OCI-LY3 (cell line): ENCODE results near the gene NPTN.

Source experiments
- H2AFZ ChIP-seq: fragments of 200-600, 300-600 bp; shearing (Covaris generic); 2 replicates; pipeline ENCODE4 v1.6.0; 2014; ENCODE audit warnings: antibody characterized with exemption, low read depth, low read length
- H3K27ac ChIP-seq: fragments of 200-600, 300-600 bp; sonication (generic); 2 replicates; pipeline ENCODE4 v1.5.1; 2014; ENCODE audit warnings: mild to moderate bottlenecking, low read length, moderate library complexity, mixed read lengths
- H3K27me3 ChIP-seq: fragments of 200-600, 300-600 bp; sonication (generic); 2 replicates; pipeline ENCODE4 v1.6.1; 2014; ENCODE audit warnings: low read depth, low read length, mixed read lengths
- H3K36me3 ChIP-seq: fragments of 200-600, 300-600 bp; sonication (generic); replicated peaks from 2 replicates; pipeline ENCODE3; 2014; ENCODE audit warnings: low read depth, low read length, mixed read lengths
- H3K4me1 ChIP-seq: fragments of 300-600, 200-600 bp; sonication (generic); 2 replicates; pipeline ENCODE4 v1.6.1; 2014; ENCODE audit warnings: low read length, mixed read lengths
- H3K4me2 ChIP-seq: fragments of 200-600, 300-600 bp; sonication (generic); 2 replicates; pipeline ENCODE4 v1.6.1; 2014; ENCODE audit warnings: low read length, mixed read lengths
- H3K4me3 ChIP-seq: fragments of 300-600, 200-600 bp; sonication (generic); 2 replicates; pipeline ENCODE4 v1.5.1; 2014; ENCODE audit warnings: antibody characterized with exemption, mild to moderate bottlenecking, low read length, moderate library complexity
- H3K79me2 ChIP-seq: fragments of 300-600, 200-600 bp; shearing (Covaris generic); 2 replicates; pipeline ENCODE4 v1.6.1; 2014; ENCODE audit warnings: mild to moderate bottlenecking, low read length, mixed read lengths
- H3K9ac ChIP-seq: fragments of 300-600, 200-600 bp; shearing (Covaris generic); 2 replicates; pipeline ENCODE4 v1.6.0; 2014; ENCODE audit warnings: mild to moderate bottlenecking, low read length, moderate library complexity
- H3K9me3 ChIP-seq: fragments of 200-600, 300-600 bp; shearing (Covaris generic); 2 replicates; pipeline ENCODE4 v1.6.1; 2014; ENCODE audit warnings: low read length, mixed read lengths; ENCODE audit not compliant: insufficient read depth
- H4K20me1 ChIP-seq: fragments of 200-600, 300-600 bp; sonication (generic); 2 replicates; pipeline ENCODE4 v1.6.1; 2016; ENCODE audit warnings: low read length, mixed read lengths; ENCODE audit not compliant: insufficient read depth
- CTCF ChIP-seq: fragments of 200-600, 300-600 bp; sonication (generic); IDR thresholded peaks from 2 replicates; pipeline ENCODE4 v1.5.1; 2014; ENCODE audit warnings: antibody characterized with exemption, low read length, low read depth
- EZH2phosphoT487 ChIP-seq: fragments of 200-600 bp; shearing (Covaris generic); IDR thresholded peaks from 2 replicates; pipeline ENCODE4 v1.6.1; 2018; ENCODE audit warnings: antibody characterized with exemption, mixed run types, low read depth

Gene NPTN

GRCh38 chr15:73607405-73607804 is 25.8 kb downstream of the NPTN start:
- Histone ChIP-seq H3K27me3 (no peaks in the 10 kb centered on the region), H3K27ac (no peak overlapping the region), H3K9ac (no peak overlapping the region), H3K36me3 (no peaks in the 10 kb centered on the region), H4K20me1 (peaks cover 82% of the 10 kb centered on the region), H3K79me2 (peaks cover 97% of the 10 kb centered on the region), H3K4me3 (no peak overlapping the region), H3K9me3 (no peaks in the 10 kb centered on the region), H3K4me1 (peaks cover 21% of the 10 kb centered on the region), H2AFZ (no peak overlapping the region), H3K4me2 (no peak overlapping the region; the same call in 1 of the 2 replicates)
- TF ChIP-seq CTCF, result no peak
- TF ChIP-seq EZH2phosphoT487, result no peak

- H3K4me2 ChIP-seq, result no peak overlapping the region
- H3K4me3 ChIP-seq, result no peak overlapping the region
- peaks cover 83% of the 10 kb centered on the region for H4K20me1 ChIP-seq
- no peak overlapping the region for H2AFZ ChIP-seq
- H3K27ac ChIP-seq, result no peak overlapping the region
- H3K36me3 ChIP-seq, result no peaks in the 10 kb centered on the region
- H3K4me1 ChIP-seq, result peaks cover 21% of the 10 kb centered on the region
- peaks cover 98% of the 10 kb centered on the region for H3K79me2 ChIP-seq
- no peaks in the 10 kb centered on the region for H3K9me3 ChIP-seq
- no peak for TF ChIP-seq EZH2phosphoT487
- no peak for TF ChIP-seq CTCF
- no peak overlapping the region for H3K9ac ChIP-seq
- H3K27me3 ChIP-seq, result no peaks in the 10 kb centered on the region
These were observed 27.3 kb downstream of the NPTN start for GRCh38 chr15:73605759-73606436.

- Histone ChIP-seq H3K9me3 (no peaks in the 10 kb centered on the region), H3K9ac (no peak overlapping the region), H3K4me2 (no peak overlapping the region), H3K36me3 (no peaks in the 10 kb centered on the region), H3K27ac (no peak overlapping the region), H3K4me1 (peaks cover 21% of the 10 kb centered on the region), H3K79me2 (peaks cover 97% of the 10 kb centered on the region), H3K27me3 (no peaks in the 10 kb centered on the region), H2AFZ (no peak overlapping the region), H3K4me3 (no peak overlapping the region), H4K20me1 (peaks cover 81% of the 10 kb centered on the region)
- TF ChIP-seq CTCF (no peak), EZH2phosphoT487 (no peak)
These were observed 28.7 kb downstream of the NPTN start for GRCh38 chr15:73604477-73604876.

- Histone ChIP-seq H3K9ac (no peak overlapping the region), H4K20me1 (peaks cover 80% of the 10 kb centered on the region), H3K4me1 (peaks cover 11% of the 10 kb centered on the region), H3K27ac (no peak overlapping the region), H3K36me3 (no peaks in the 10 kb centered on the region), H3K79me2 (peaks cover 96% of the 10 kb centered on the region), H3K27me3 (no peaks in the 10 kb centered on the region), H3K4me2 (no peak overlapping the region), H2AFZ (no peak overlapping the region), H3K9me3 (no peaks in the 10 kb centered on the region), H3K4me3 (no peak overlapping the region)
- TF ChIP-seq EZH2phosphoT487 (no peak), CTCF (no peak)
These were observed 30.2 kb downstream of the NPTN start for GRCh38 chr15:73602992-73603391.
